HepG2 (cell line): ENCODE measurements around the gene PRKRIP1. TPM values are rescaled to one million over a fixed set of nuclear protein-coding genes. Genes with fewer than 3 reads are reported as not detected.

Experiments
- BRCA1 ChIP-seq: sonication (generic); formaldehyde crosslinking; IDR thresholded peaks from 2 replicates; pipeline ENCODE4 v1.4.0; 2020; ENCODE audit warnings: missing genetic modification reagents
- CCDC6 ChIP-seq: sonication (generic); formaldehyde crosslinking; IDR thresholded peaks from 2 replicates; pipeline ENCODE4 v1.8.1; 2022; ENCODE audit warnings: mild to moderate bottlenecking, missing genetic modification reagents, moderate library complexity
- EED ChIP-seq: sonication (generic); formaldehyde crosslinking; IDR thresholded peaks from 2 replicates; pipeline ENCODE4 v1.5.0; 2020; ENCODE audit warnings: mild to moderate bottlenecking, missing genetic modification reagents
- HNF1B ChIP-seq: sonication (generic); formaldehyde crosslinking; IDR thresholded peaks from 2 replicates; pipeline ENCODE4 v1.5.1; 2020; ENCODE audit warnings: mild to moderate bottlenecking, moderate library complexity, missing genetic modification reagents
- ISL2 ChIP-seq: sonication (generic); formaldehyde crosslinking; IDR thresholded peaks from 2 replicates; pipeline ENCODE4 v1.5.0; 2020; ENCODE audit warnings: missing genetic modification reagents
- KLF16 ChIP-seq, 2 experiments: sonication (generic) in 1 of 2; formaldehyde crosslinking in 1 of 2; IDR thresholded peaks; 2 replicates each; pipeline versions ENCODE4 v1.6.1 to v1.8.0; 2016 to 2023; ENCODE audit warnings: missing genetic modification reagents in 2 of 2, missing compliant biosample characterization in 1 of 2
- NONO ChIP-seq, 2 experiments: fragments of 450-650 bp in 1 of 2; sonication (generic) in 1 of 2; formaldehyde crosslinking in 1 of 2; IDR thresholded peaks in 1 of 2; conservative IDR thresholded peaks in 1 of 2; 2 replicates each; pipeline versions ENCODE4 v1.6.1 to v1.8.0; 2017 to 2022; ENCODE audit warnings: mild to moderate bottlenecking in 1 of 2, missing genetic modification reagents in 1 of 2, moderate library complexity in 1 of 2
- PCBP2 ChIP-seq: fragments of 200-400 bp; formaldehyde crosslinking; optimal IDR thresholded peaks from 2 replicates; pipeline ENCODE3; 2018; ENCODE audit warnings: low read length, low read depth; ENCODE audit not compliant: poor library complexity, severe bottlenecking
- RBM39 ChIP-seq: fragments of 200-400 bp; formaldehyde crosslinking; IDR thresholded peaks from one replicate; pipeline ENCODE4 v1.6.1; 2018; ENCODE audit warnings: antibody characterized with exemption, mild to moderate bottlenecking, low read depth, low read length; ENCODE audit not compliant: poor library complexity, severe bottlenecking
- SAP130 ChIP-seq: IDR thresholded peaks from 2 replicates; pipeline ENCODE4 v1.6.1; 2016; ENCODE audit warnings: low read depth
- TCF12 ChIP-seq, 2 experiments: fragments of 450-650 bp in 1 of 2; sonication (generic) in 1 of 2; formaldehyde crosslinking in 1 of 2; IDR thresholded peaks; 2 replicates each; pipeline versions ENCODE4 v1.6.1 to v1.8.0; 2017 to 2022; ENCODE audit warnings: antibody characterized with exemption in 1 of 2, mild to moderate bottlenecking in 1 of 2, missing genetic modification reagents in 1 of 2, moderate library complexity in 1 of 2
- TEF ChIP-seq: sonication (generic); formaldehyde crosslinking; IDR thresholded peaks from 2 replicates; pipeline ENCODE4 v1.5.0; 2020; ENCODE audit warnings: missing genetic modification reagents
- TFE3 ChIP-seq: IDR thresholded peaks from 2 replicates; pipeline ENCODE4 v1.6.1; 2016
- TP53 ChIP-seq: sonication (generic); formaldehyde crosslinking; conservative IDR thresholded peaks from 2 replicates; pipeline ENCODE4 v1.4.0; 2020; ENCODE audit warnings: missing genetic modification reagents
- XRCC5 ChIP-seq: fragments of 200-400 bp; formaldehyde crosslinking; optimal IDR thresholded peaks from 2 replicates; pipeline ENCODE3; 2017; ENCODE audit warnings: mild to moderate bottlenecking, low read length
- ZBTB7B ChIP-seq: sonication (generic); formaldehyde crosslinking; IDR thresholded peaks from 2 replicates; pipeline ENCODE4 v1.4.0; 2020; ENCODE audit warnings: missing genetic modification reagents
- ZNF124 ChIP-seq: sonication (generic); formaldehyde crosslinking; IDR thresholded peaks from 2 replicates; pipeline ENCODE4 v1.4.0; 2020; ENCODE audit warnings: missing genetic modification reagents
- ZNF292 ChIP-seq: sonication (generic); formaldehyde crosslinking; IDR thresholded peaks from 2 replicates; pipeline ENCODE4 v1.8.1; 2022; ENCODE audit warnings: mild to moderate bottlenecking, low read depth, missing genetic modification reagents, borderline replicate concordance
- ZNF367 ChIP-seq: sonication (generic); formaldehyde crosslinking; IDR thresholded peaks from 2 replicates; pipeline ENCODE4 v1.4.0; 2020; ENCODE audit warnings: missing genetic modification reagents, borderline replicate concordance
- ZNF512 ChIP-seq: sonication (generic); formaldehyde crosslinking; IDR thresholded peaks from 2 replicates; pipeline ENCODE4 v1.4.0; 2020; ENCODE audit warnings: mild to moderate bottlenecking, missing genetic modification reagents
- ZNF556 ChIP-seq: sonication (generic); formaldehyde crosslinking; IDR thresholded peaks from 2 replicates; pipeline ENCODE4 v1.4.0; 2020; ENCODE audit warnings: mild to moderate bottlenecking, missing genetic modification reagents, borderline replicate concordance
- polyA plus RNA-seq, 8 experiments: library from polyadenylated mRNA; depleted of rRNA in 3 of 8; stranded (reverse) in 7 of 8; unstranded in 1 of 8; fragments of >200 nt; fragmentation: Illumina TruSeq in 4 of 8; extraction: Trizol in 4 of 8; gene quantifications; 2 replicates each; pipeline versions ENCODE4 v1.2.1 to v1.2.3, GENCODE V29; 2011 to 2016; ENCODE audit warnings: low read depth in 4 of 8, missing spikeins in 1 of 8, mixed read lengths in 1 of 8; ENCODE audit not compliant: insufficient read depth in 1 of 8
- total RNA-seq, 5 experiments: library from RNA; depleted of rRNA; stranded (reverse); fragments of >200 nt; fragmentation: Illumina TruSeq; extraction: Trizol; gene quantifications; 2 replicates each; pipeline ENCODE4 v1.2.3, GENCODE V29; 2016; ENCODE audit warnings: low read depth in 1 of 5

PRKRIP1 gene
- total and polyA plus RNA-seq, 2 of the 13 experiments (the other 11 are each of a cell fraction or from before 2014, with no cell fraction given): 13.2 to 16.8 TPM

GRCh38 chr7:102451371-102452054 lies 55.4 kb downstream of the PRKRIP1 start (continued):
- TF ChIP-seq RBM39: peak; percentile 44
- TF ChIP-seq ZNF367 (CRISPR knock-in tag): 0 out of 2 replicates have a peak, but pooled peaks have one; percentile 49
- no peak for TF ChIP-seq PCBP2
- no peak for TF ChIP-seq ZNF512 (CRISPR knock-in tag)
- 0 out of 2 replicates have a peak, but pooled peaks have one; percentile 18 for TF ChIP-seq HNF1B (CRISPR knock-in tag)
- 0 out of 2 replicates have a peak, but pooled peaks have one; percentile 11 for TF ChIP-seq ZNF556 (CRISPR knock-in tag)
- TF ChIP-seq KLF16 (CRISPR knock-in tag; IDR thresholded peaks at IDR 0.05): peak in 1 of 2 experiments; percentile 44; a peak in 1 of 4 replicates
- peak; percentile 76 for TF ChIP-seq SAP130 (CRISPR knock-in tag)
- TF ChIP-seq NONO (IDR thresholded peaks at IDR 0.05): no peak
- TF ChIP-seq NONO (CRISPR knock-in tag; conservative IDR thresholded peaks at IDR 0.05): no peak
- TF ChIP-seq TEF: no peak
- TF ChIP-seq BRCA1: 0 out of 2 replicates have a peak, but pooled peaks have one; percentile 51
- TF ChIP-seq XRCC5: peak; percentile 42
- no peak for TF ChIP-seq CCDC6 (CRISPR knock-in tag)
- TF ChIP-seq TCF12 (IDR thresholded peaks at IDR 0.05): no peak
- no peak for TF ChIP-seq TCF12 (CRISPR knock-in tag; IDR thresholded peaks at IDR 0.05)
- 0 out of 2 replicates have a peak, but pooled peaks have one; percentile 31 for TF ChIP-seq EED (CRISPR knock-in tag)
- TF ChIP-seq TP53 (CRISPR knock-in tag): peak; percentile 84
- peak; percentile 52 for TF ChIP-seq TFE3 (CRISPR knock-in tag)
- no peak; the same call in 1 of the 2 replicates for TF ChIP-seq ISL2 (CRISPR knock-in tag)
- 0 out of 2 replicates have a peak, but pooled peaks have one; percentile 47 for TF ChIP-seq ZNF124
- 0 out of 2 replicates have a peak, but pooled peaks have one; percentile 29 for TF ChIP-seq ZNF292
- 0 out of 2 replicates have a peak, but pooled peaks have one; percentile 31 for TF ChIP-seq ZBTB7B (CRISPR knock-in tag)
